Activated T-cell treated with anti-CD3 and anti-CD28 coated beads, Interleukin-2, amount 50 U/mL, for 1 hour (primary cell): ENCODE measurements around the gene ZNF500.

Experiments
- DNase-seq: peaks from one replicate; pipeline ENCODE4 v3.0.0-alpha.2; 2020

The ZNF500 gene

GRCh38 chr16:4766875-4767628 lies at the start of gene ZNF500:
Gene ZNF500, minus strand, starts transcription at chr16:4767162. Its CDS starts 1,184 bp downstream, at chr16:4765978.
- peak; percentile 99 for DNase-seq

- DNase-seq: no peak
These were observed 47.7 kb upstream of the ZNF500 start for GRCh38 chr16:4814542-4815173.

- no peak for DNase-seq
These were observed 47.1 kb upstream of the ZNF500 start for GRCh38 chr16:4814046-4814445.

GRCh38 chr16:4813251-4814003 lies 46.5 kb upstream of the ZNF500 start:
- DNase-seq: no peak

GRCh38 chr16:4811773-4812172 lies 44.8 kb upstream of the ZNF500 start:
- DNase-seq: no peak

GRCh38 chr16:4811242-4811641 lies 44.3 kb upstream of the ZNF500 start:
- DNase-seq: no peak

- no peak for DNase-seq
These were observed 39.3 kb upstream of the ZNF500 start for GRCh38 chr16:4806280-4806679.

GRCh38 chr16:4805231-4805630 lies 38.3 kb upstream of the ZNF500 start:
- no peak for DNase-seq

GRCh38 chr16:4803898-4804762 lies 37.2 kb upstream of the ZNF500 start:
- DNase-seq: no peak

GRCh38 chr16:4803401-4803844 lies 36.5 kb upstream of the ZNF500 start:
- no peak for DNase-seq

- DNase-seq: peak; percentile 95
These were observed 35.8 kb upstream of the ZNF500 start for GRCh38 chr16:4802659-4803287.

- DNase-seq: peak; percentile 82
These were observed 35.1 kb upstream of the ZNF500 start, which contains the start of gene ROGDI for GRCh38 chr16:4801962-4802658. Gene ROGDI, minus strand, starts transcription at chr16:4802633. Its CDS starts 62 bp downstream, at chr16:4802571.

- DNase-seq: no peak
These were observed 34.3 kb upstream of the ZNF500 start for GRCh38 chr16:4801051-4801961.

GRCh38 chr16:4800290-4801041 lies 33.5 kb upstream of the ZNF500 start:
- no peak for DNase-seq

- no peak for DNase-seq
These were observed 32.4 kb upstream of the ZNF500 start for GRCh38 chr16:4799171-4799855.

GRCh38 chr16:4798456-4798855 lies 31.5 kb upstream of the ZNF500 start:
- DNase-seq: no peak

GRCh38 chr16:4797805-4798252 lies 30.9 kb upstream of the ZNF500 start:
- no peak for DNase-seq

- no peak for DNase-seq
These were observed 30.2 kb upstream of the ZNF500 start for GRCh38 chr16:4796982-4797804.
